ENCODE measurements around the gene NXF3.
"Not testable (repeated sequence)": the region's sequence is repeated elsewhere in the genome, so short reads cannot be mapped to it uniquely, and the experiment has no call there.

NXF3 gene, protein sequence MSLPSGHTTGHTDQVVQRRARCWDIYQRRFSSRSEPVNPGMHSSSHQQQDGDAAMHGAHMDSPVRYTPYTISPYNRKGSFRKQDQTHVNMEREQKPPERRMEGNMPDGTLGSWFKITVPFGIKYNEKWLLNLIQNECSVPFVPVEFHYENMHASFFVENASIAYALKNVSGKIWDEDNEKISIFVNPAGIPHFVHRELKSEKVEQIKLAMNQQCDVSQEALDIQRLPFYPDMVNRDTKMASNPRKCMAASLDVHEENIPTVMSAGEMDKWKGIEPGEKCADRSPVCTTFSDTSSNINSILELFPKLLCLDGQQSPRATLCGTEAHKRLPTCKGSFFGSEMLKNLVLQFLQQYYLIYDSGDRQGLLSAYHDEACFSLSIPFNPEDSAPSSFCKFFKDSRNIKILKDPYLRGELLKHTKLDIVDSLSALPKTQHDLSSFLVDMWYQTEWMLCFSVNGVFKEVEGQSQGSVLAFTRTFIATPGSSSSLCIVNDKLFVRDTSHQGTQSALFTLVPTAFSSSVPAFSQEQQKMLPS

DNA sequence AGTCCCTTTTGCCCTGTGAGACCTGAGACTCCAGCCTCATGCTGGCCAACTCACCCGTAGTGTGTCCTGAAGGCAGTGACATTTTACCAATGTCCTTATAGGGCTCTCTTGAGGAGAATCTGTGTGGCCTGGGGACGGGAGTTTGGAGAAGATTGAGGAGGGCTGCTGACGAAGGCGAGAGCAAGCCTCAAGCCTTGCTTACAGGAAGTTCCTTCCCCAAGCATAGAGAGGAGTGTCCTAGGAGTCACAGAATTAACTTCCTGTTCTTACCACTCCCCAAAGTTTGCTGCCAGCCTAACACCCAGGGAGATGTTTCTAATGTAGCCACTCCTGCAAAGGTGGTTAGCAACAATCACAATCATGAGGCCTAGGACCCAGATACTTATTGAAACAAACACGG, at the start of gene NXF3:
Gene NXF3 (minus strand): TSS at position 202 of the 400 bp plus-strand sequence. CDS start 120 bp downstream, at position 82.
- no peak for DNase-seq (ENCODE audit: low read depth)

DNA sequence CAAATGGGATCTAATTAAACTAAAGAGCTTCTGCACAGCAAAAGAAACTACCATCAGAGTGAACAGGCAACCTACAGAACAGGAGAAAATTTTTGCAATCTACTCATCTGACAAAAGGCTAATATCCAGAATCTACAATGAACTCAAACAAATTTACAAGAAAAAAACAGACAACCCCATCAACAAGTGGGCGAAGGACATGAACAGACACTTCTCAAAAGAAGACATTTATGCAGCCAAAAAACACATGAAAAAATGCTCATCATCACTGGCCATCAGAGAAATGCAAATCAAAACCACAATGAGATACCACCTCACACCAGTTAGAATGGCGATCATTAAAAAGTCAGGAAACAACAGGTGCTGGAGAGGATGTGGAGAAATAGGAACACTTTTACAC, 43.6 kb upstream of the NXF3 start:
- DNase-seq (ENCODE audit: low read depth) = not testable (repeated sequence)

- no peak for DNase-seq (ENCODE audit: low read depth)
Observed at GRCh38 chrX:103124284-103124683, 31.3 kb upstream of the NXF3 start.

DNA sequence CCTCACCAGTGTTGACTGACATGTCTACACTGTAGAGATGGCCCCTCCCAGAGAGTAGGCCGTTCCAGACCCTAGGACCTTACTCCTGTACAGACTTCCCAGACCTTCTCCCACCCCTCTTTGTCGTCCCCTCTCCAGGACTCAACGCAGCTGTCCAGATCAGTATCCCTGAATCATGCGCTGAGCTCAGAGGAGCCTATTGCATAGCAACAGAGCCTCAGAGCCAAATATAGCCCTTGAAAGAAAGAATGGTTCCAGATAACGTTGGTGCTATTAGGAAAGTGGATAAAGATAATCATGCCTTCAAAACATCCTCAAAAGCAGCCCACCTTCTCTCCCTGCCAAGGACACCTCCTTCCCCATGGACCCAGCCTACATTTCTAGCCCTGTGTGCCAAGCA, 27.8 kb upstream of the NXF3 start:
- DNase-seq (ENCODE audit: low read depth) = no peak

GRCh38 chrX:103116970-103117369, 24.0 kb upstream of the NXF3 start:
- not testable (repeated sequence) for DNase-seq (ENCODE audit: low read depth)

DNA sequence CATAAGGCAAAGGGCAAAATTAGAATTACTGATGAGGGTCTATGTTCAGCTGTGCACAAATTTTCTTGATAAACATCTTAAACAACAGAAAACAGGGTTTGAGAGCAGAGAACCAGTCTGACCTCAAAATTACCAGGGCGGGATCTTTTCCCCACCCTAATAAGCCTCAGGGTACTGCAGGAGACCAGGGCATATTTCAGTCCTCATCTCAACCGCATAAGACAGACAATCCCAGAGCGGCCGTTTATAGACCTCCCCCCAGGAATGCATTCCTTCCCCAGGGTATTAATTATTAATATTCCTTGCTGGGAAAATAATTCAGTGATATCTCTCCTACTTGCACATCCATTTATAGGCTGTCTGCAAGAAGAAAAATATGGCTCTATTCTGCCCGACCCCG, 16.6 kb upstream of the NXF3 start:
- DNase-seq (ENCODE audit: low read depth) = not testable (repeated sequence)

DNA sequence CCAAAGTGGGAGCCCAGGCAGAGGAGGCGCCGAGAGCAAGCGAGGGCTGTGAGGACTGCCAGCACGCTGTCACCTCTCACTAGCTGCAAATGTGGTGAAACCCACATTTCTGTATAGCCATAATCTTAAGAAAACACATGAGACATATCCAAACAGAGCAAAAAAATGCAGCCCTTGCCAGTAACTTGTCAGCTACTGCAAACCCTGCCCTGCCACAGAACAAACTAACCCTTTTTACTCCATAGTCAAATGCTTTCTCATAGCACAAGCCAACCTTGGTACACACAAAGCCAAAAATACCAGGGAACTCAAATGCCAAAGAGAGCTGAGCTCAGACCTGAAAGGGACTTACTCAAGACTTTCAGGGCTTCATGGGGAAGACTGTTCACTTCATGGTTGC, 14.9 kb upstream of the NXF3 start:
- DNase-seq (ENCODE audit: low read depth) = no peak

DNA sequence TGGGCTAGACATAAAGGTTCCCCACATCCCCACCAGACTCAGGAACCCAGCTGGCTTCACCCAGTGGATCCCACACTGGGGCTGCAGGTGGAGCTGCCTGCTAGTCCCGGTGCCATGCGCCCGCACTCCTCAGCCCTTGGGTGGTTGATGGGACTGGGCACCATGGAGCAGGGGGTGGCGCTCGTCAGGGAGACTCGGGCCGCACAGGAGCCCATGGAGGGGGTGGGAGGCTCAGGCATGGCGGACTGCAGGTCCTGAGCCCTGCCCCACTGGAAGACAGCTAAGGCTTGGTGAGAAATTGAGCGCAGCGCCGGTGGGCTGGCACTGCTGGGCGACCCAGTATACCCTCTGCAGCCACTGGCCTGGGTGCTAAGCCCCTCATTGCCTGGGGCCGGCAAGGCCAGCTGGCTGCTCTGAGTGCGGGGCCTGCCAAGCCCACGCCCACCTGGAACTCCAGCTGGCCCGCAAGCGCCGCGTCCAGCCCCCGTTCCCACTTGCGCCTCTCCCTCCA, 14.3 kb upstream of the NXF3 start:
- not testable (repeated sequence) for DNase-seq (ENCODE audit: low read depth)

DNA sequence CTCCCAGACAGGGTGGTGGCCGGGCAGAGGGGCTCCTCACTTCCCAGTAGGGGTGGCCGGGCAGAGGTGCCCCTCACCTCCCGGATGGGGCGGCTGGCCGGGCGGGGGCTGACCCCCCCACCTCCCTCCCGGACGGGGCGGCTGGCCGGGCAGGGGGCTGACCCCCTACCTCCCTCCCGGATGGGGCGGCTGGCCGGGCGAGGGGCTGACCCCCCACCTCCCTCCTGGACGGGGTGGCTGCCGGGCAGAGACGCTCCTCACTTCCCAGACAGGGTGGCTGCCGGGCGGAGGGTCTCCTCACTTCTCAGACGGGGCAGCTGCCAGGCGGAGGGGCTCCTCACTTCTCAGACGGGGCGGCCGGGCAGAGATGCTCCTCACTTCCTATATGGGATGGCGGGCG, 11.4 kb upstream of the NXF3 start:
- not testable (repeated sequence) for DNase-seq (ENCODE audit: low read depth)

DNA sequence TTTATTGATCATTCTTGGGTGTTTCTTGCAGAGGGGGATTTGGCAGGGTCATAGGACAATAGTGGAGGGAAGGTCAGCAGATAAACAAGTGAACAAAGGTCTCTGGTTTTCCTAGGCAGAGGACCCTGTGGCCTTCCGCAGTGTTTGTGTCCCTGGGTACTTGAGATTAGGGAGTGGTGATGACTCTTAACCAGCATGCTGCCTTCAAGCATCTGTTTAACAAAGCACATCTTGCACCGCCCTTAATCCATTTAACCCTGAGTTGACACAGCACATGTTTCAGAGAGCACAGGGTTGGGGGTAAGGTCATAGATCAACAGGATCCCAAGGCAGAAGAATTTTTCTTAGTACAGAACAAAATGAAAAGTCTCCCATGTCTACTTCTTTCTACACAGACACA, 10.9 kb upstream of the NXF3 start:
- DNase-seq (ENCODE audit: low read depth) = not testable (repeated sequence)

DNA sequence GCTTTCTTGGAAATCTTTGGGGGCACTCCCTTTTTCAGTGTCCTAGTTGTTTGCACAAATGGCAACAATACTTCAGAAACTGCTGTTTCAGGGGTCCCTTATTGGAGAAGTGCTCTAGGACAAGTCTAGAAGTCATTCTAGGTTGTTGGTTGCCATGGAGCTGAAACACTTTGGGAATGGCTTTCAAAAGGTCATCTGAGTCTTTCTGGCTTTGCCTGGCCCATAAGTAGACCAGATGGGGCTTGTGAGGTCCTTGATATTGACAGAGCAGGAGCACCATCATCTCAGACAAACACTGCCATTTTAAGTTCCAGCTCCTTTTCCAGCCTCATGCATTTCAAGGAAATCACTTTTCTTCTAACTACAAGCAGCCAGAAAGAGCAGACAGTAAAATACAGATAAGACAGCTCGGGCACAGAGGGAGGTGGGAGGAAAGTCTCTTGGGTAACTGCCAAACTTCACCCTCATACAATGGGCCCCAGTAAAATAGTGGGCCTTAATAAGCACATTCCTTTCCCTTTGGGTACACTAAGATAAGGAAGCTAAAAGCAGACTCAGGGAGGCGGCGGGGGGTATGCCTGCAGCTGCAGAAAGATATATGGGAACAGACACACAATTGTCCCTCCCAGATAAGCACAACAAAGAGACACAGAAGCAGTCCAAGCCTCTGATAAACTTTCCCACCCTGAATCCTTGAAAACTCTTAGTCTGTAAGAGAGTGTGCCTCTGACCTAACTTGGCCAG, 8.5 kb upstream of the NXF3 start:
- no peak for DNase-seq (ENCODE audit: low read depth)

GRCh38 chrX:103100484-103100883, 7.5 kb upstream of the NXF3 start:
- DNase-seq (ENCODE audit: low read depth) = no peak

GRCh38 chrX:103099691-103100090, 6.7 kb upstream of the NXF3 start:
- no peak for DNase-seq (ENCODE audit: low read depth)

DNA sequence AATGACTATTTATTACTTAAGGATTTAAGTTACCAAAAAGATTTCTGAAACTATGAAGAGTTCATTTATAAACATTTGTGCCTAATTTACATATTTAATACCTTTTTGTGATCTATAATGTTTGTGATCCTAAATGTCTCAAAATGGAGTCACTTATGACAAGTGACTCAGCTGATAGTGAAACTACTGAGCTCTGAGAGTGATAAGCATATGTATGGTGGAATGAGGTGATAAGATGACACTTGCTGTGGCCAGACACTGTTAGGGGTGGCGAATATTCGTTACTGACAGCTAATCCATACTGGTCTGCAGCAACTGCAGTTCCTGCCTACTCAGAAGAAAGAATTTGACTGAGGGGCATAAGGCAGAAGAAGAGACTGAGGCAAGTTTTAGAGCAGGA, 5.5 kb upstream of the NXF3 start:
- DNase-seq (ENCODE audit: low read depth) = no peak

- DNase-seq (ENCODE audit: low read depth) = no peak
Observed at GRCh38 chrX:103081051-103081450, 11.9 kb downstream of the NXF3 start.

DNA sequence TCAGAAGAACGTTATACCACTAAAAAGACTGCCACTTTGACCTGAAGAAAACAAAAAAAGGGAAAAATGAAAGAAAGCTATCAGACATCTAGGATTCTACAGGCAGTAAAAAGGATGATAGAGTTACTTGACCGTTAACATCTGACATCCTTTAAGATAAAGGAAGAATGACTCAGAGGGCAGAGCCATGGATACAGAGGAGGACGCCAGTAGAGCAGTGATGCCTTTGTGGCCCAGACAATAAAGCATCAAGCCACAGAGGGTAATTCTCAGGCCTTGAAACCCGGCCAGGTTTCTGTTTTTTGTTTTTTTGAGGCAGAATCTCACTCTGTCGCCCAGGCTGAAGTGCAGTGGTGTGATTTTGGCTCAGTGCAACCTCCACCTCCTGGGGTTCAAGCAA, 19.5 kb downstream of the NXF3 start:
- peak; percentile 4 for DNase-seq (ENCODE audit: low read depth)

DNA sequence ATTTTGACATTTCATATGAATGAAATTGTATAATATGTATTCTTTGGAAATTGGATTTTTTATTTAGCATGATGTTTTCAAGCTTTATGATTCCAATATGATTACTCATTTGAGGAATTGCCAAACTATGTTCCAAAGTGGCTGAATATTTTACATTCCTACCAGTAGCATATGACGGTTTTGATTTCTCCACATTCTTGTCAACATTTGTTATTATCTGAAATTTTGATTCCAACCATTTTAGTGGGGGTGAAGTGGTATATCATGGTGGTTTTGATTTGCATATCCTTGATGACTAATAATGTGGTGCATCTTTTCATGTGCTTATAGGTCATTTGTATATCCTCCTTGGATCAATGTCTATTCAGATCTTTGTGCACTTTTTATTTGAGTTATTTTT, 26.3 kb downstream of the NXF3 start:
- peak; percentile 27 for DNase-seq (ENCODE audit: low read depth)

DNA sequence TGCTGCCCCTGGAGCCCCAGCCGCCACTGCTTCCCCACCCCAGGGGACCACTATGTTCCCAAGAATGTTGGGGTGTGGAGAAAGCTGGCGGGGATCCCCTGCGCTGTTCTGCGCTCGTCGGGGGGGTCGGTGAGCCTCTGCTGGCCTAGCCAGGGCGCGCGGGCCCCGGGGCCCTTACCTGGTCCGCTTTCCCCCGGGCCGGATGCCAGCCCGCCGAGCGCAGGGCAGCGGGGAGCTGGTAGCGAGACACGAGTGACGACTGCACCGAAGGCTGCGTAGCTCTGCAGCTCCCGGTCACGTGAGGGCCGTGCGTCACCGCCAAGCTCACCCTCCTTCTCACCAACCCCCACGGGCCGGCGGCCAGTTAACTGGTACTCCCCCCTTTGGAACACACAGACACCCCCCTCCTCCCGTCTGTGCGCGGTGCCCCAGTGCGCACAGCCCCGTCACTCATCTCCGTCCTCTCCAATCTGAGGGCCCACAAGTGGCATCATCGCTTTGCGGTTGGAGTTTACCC, 29.0 kb downstream of the NXF3 start, which contains the start of gene BEX1:
Gene BEX1 (minus strand): TSS at position 254 of the 517 bp plus-strand sequence. CDS start 897 bp downstream, outside the sequence.
- DNase-seq (ENCODE audit: low read depth) = peak; percentile 35

DNA sequence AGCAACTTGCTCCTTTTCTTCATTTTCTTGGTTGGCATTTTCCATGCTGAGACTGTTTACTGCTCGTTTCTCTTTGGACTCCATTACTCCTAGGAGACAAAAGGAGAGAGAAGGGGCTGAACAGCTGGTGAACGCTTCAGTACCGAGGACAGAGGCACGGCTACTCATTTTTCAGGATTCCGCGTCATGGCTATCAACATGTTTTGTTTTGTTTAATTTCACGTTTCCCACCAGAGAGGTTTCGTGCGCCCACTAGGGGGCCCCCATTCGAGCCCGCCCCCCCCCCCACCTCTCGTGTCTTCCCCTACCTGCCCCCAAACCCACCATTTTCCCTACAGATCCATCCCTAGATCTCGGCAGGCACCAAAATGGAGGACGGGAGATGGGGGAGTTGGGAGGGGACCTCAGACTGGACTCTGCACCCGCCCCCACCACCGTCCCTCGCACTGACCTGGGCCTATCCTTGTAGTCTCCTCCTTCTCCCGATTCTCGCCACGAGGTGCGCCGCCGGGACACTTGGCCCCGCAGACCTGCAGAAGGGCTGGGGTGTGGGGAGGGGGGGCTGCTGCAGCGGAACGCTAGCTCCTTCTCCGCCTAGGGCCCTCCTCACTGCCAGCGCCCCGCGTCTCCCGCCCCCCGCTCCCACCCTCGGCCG, 29.6 kb downstream of the NXF3 start:
- peak; percentile 21 for DNase-seq (ENCODE audit: low read depth)

GRCh38 chrX:103061486-103061885, 31.5 kb downstream of the NXF3 start:
- DNase-seq (ENCODE audit: low read depth) = no peak

DNA sequence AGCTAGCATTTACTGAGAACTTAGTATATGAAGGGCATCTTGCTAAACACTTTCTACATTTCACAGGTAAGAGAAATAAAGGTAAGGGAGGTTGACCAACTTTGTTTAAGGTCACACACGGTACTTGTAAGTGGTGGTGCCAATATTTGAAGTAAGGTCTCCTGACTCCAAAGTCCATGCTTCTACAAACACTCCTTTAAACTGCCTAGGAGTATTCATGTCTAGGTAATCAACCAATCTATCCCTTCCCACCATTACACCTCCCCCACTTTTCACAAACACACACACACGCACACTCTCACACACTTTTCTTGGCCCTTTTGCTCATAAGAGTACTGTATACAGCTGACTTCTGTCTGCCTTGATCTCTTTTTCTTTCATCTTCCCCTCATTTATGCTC, 36.0 kb downstream of the NXF3 start:
- DNase-seq (ENCODE audit: low read depth) = no peak

- no peak for DNase-seq (ENCODE audit: low read depth)
Observed at GRCh38 chrX:103052625-103053024, 40.3 kb downstream of the NXF3 start.

Data from amniotic epithelial cell (primary cell).